IPS DF 6.9 (cell line): ENCODE measurements around the gene MRPL53.
"Not testable (repeated sequence)": the region's sequence is repeated elsewhere in the genome, so short reads cannot be mapped to it uniquely, and the experiment has no call there.

ENCODE experiments used
- DNase-seq: peaks from one replicate; pipeline ENCODE4 v3.0.0-alpha.2; 2013; ENCODE audit warnings: low read depth, low spot score
- H3K27ac ChIP-seq: one replicate; pipeline ENCODE4 v1.5.1; 2013; ENCODE audit warnings: low read length, control low read depth
- H3K27me3 ChIP-seq: 2 replicates; pipeline ENCODE4 v1.6.1; 2013; ENCODE audit warnings: mild to moderate bottlenecking, low read length; ENCODE audit not compliant: control insufficient read depth, insufficient read depth
- H3K36me3 ChIP-seq: 2 replicates; pipeline ENCODE4 v1.6.1; 2013; ENCODE audit warnings: low read length; ENCODE audit not compliant: control insufficient read depth, insufficient read depth
- H3K4me1 ChIP-seq: 2 replicates; pipeline ENCODE4 v1.6.1; 2013; ENCODE audit warnings: low read length; ENCODE audit not compliant: control insufficient read depth, insufficient read depth
- H3K4me3 ChIP-seq: 2 replicates; pipeline ENCODE4 v1.5.1; 2013; ENCODE audit warnings: mild to moderate bottlenecking, low read length
- H3K9me3 ChIP-seq: 2 replicates; pipeline ENCODE4 v1.6.1; 2013; ENCODE audit warnings: low read length, inconsistent platforms; ENCODE audit not compliant: control insufficient read depth, insufficient read depth
- WGBS: extraction: QIAGEN DNeasy Blood & Tissue Kit; methylation state at CpG from one replicate; pipeline ENCODE4 v1.1.7; 2013; ENCODE audit warnings: mixed read lengths, missing lambda C conversion rate; ENCODE audit not compliant: insufficient read length, insufficient coverage; 5-methylcytosine and 5-hydroxymethylcytosine counted together

Gene MRPL53

DNA sequence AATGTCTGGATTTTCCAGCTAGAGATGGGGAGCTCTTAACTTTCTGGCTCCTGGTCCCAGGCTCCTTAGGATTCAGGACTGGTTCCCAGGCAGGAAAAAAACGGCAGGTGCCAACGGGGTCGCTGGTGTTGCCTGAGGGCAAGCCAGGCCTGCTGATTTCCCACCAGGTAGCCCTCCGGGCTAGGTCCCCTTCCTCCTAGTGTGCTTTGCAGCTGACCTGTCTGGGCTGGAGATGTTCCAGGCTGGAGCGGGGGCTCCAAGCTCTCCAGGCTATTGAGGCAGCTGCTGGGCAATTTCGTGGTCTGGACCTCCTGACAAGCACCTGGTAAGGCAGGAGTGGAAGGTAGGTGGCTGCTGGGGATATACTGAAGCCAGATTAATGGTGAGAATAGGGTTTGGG, 2.0 kb upstream of the MRPL53 start:
- Histone ChIP-seq H3K4me1 (no peaks in the 10 kb centered on the region), H3K4me3 (no peak overlapping the region), H3K27ac (no peak overlapping the region), H3K36me3 (peaks cover 5% of the 10 kb centered on the region; the same call in 1 of the 2 replicates), H3K9me3 (no peaks in the 10 kb centered on the region), H3K27me3 (no peaks in the 10 kb centered on the region)
- DNase-seq = no peak
- no CpG with 5 or more reads among the region's 6 CpGs for WGBS

DNA sequence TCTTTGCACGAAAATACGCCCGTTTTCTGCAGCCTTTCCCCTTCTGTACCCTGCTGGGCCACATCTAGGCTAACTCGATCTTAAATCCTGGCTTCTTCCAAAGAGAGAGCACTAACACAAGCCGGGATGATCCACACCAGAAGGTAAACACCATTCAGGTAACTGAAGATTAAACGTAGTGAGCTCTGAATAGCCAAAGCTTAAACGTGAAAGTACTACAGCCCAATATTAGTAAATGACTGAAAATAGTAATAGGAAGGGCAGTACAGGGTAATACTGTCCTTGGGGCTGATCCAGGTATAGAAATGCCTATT, 422 bp upstream of the MRPL53 start:
- no peak for DNase-seq
- Histone ChIP-seq H3K9me3 (no peaks in the 10 kb centered on the region), H3K36me3 (peaks cover 5% of the 10 kb centered on the region; the same call in 1 of the 2 replicates), H3K4me1 (no peaks in the 10 kb centered on the region), H3K27me3 (no peaks in the 10 kb centered on the region), H3K4me3 (peak overlapping the region; percentile 51; the same call in 1 of the 2 replicates), H3K27ac (no peak overlapping the region)
- no CpG with 5 or more reads among the region's 7 CpGs for WGBS

DNA sequence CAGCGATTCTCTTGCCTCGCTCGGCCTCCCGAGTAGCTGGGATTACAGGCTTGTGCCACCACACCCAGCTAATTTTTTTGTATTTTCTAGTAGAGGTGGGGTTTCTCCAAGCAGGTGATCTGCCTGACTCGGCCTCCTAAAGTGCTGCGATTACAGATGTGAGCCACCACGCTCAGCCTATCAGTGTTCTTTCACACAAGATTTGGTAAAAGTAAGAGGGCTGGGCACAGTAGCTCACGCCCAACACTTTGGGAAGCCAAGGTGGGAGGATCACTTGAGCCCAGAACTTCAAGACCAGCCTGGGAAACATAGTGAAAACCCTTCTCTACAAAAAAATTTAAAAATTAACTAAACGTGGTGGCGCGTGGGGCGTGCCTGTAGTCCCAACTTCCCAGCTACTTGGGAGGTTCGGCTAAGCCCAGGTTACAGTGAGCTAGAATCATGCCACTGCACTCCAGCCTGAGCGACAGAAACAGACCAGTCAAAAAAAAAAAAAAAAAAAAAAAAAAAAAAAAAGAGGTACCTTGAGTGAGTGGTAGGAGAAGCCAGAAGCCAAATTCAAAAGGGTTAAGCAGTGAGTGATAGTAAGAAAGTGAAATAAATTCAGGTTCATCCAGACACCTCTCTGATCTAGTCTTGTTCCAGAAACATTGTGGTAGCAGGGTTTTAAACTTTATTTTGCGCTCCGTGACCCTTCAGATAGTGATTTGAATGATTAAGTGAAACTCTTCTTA, 981 bp downstream of the MRPL53 start:
- Histone ChIP-seq H3K4me3 (peak overlapping the region; percentile 51; the same call in 1 of the 2 replicates), H3K4me1 (no peaks in the 10 kb centered on the region), H3K27ac (no peak overlapping the region), H3K36me3 (peaks cover 5% of the 10 kb centered on the region; the same call in 1 of the 2 replicates), H3K9me3 (no peaks in the 10 kb centered on the region), H3K27me3 (no peaks in the 10 kb centered on the region)
- WGBS = no CpG with 5 or more reads among the region's 16 CpGs
- DNase-seq = no peak

DNA sequence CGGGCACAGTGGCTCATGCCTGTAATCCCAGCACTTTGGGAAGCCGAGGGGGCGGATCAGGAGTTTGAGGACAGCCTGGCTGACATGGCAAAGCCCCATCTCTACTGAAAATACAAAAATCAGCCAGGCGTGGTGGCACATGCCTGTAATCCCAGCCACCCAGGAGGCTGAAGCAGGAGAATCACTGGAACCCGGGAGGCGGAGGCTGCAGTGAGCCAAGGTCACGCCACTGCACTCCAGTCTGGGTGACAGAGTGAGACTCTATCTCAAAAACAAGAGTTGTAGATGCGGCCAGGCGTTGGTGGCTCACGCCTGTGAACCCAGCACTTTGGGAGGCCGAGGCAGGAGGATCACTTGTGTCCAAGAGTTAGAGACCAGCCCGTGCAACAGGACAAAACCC, 1.7 kb downstream of the MRPL53 start:
- not testable (repeated sequence) for H3K36me3 ChIP-seq, H3K9me3 ChIP-seq, H3K27me3 ChIP-seq, H3K27ac ChIP-seq, DNase-seq, H3K4me1 ChIP-seq, H3K4me3 ChIP-seq
- WGBS = no CpG with 5 or more reads among the region's 12 CpGs

DNA sequence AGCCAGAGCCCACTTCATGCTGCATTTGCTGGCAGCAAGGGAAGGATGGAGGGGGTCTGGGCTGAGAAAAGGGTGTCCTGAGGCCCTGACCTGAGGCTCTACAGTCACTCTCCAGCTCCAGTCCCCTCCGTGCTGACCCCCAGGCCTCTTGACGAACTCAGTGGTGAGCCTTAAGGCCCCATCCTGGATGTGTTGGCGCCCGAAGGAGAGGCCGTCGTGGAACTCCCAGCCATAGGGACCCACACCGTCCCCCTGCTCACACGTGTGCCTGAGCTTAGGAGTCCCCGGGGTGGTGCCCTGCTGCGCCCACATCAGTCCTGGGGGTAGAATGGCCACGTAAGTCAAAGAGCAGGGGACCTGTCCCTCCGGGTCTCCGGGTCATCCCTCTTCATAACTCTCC, 8.1 kb downstream of the MRPL53 start:
- WGBS = no CpG with 5 or more reads among the region's 13 CpGs
- peaks cover 8% of the 10 kb centered on the region for H3K36me3 ChIP-seq
- H3K9me3 ChIP-seq = no peaks in the 10 kb centered on the region
- H3K27ac ChIP-seq = no peak overlapping the region
- H3K4me3 ChIP-seq = peak overlapping the region; percentile 95; the same call in 1 of the 2 replicates
- H3K4me1 ChIP-seq = 0 out of 2 replicates have a peak, but pooled peaks cover 2% of the 10 kb centered on the region
- no peak for DNase-seq
- no peaks in the 10 kb centered on the region for H3K27me3 ChIP-seq

DNA sequence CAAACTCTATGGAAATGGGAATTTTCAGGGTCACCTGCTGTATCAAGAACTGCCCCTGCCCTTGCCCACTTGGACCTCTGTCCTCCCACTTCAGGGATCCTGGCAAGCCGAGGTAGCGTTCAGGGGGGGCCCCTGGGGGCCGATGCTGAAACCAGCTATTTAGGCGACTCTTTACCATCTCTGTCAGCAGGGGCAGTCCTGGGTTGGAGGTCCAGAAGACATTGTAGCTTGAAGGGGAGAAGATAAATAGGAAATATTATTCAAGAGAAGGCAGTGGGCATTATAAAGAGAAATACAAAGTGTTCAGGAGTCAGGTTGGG, 9.7 kb downstream of the MRPL53 start:
- Histone ChIP-seq H3K4me1 (0 out of 2 replicates have a peak, but pooled peaks cover 2% of the 10 kb centered on the region), H3K4me3 (no peak overlapping the region), H3K27me3 (no peaks in the 10 kb centered on the region), H3K27ac (no peak overlapping the region), H3K9me3 (no peaks in the 10 kb centered on the region), H3K36me3 (peaks cover 8% of the 10 kb centered on the region)
- no CpG with 5 or more reads among the region's 4 CpGs for WGBS
- no peak for DNase-seq

DNA sequence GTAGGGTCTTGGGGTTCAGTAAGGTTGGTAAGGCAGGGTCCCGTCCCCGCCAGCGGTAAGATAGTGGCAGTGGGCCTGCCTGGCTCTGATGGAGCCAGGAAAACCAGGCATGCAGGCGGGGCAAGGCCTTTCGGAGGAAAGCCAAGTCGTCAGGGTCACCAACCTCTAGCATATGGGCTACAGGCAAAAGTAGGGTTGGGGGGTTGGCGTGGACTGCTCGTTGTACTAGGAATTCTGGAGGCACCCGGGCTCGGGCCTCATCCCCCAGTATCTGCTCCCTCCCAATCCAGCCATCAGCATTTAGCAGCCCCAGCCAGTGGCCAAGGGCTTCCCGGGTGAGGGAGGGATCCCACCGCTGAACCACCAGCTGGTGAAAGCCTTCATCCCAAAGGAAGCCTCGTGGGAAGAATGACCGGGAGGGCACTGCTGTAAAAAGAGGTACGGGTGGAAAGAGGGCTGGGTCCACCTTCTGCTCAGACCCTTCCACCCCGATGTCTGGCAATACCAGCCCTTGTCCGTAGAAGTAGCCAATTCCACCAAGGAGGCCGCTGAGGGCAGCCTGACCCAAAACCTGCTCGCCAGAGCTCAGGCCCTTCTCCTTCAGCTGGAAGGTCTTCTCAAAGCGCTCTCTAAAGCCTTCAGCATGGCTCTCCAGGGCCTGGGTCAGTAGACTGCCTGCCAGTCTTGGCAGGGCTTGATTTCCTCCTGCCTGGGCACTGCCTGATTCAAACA, 10.3 kb downstream of the MRPL53 start:
- Histone ChIP-seq H3K36me3 (peaks cover 8% of the 10 kb centered on the region), H3K27me3 (no peaks in the 10 kb centered on the region), H3K4me1 (0 out of 2 replicates have a peak, but pooled peaks cover 2% of the 10 kb centered on the region), H3K4me3 (no peak overlapping the region), H3K27ac (no peak overlapping the region), H3K9me3 (no peaks in the 10 kb centered on the region)
- DNase-seq = no peak
- WGBS = no CpG with 5 or more reads among the region's 20 CpGs

DNA sequence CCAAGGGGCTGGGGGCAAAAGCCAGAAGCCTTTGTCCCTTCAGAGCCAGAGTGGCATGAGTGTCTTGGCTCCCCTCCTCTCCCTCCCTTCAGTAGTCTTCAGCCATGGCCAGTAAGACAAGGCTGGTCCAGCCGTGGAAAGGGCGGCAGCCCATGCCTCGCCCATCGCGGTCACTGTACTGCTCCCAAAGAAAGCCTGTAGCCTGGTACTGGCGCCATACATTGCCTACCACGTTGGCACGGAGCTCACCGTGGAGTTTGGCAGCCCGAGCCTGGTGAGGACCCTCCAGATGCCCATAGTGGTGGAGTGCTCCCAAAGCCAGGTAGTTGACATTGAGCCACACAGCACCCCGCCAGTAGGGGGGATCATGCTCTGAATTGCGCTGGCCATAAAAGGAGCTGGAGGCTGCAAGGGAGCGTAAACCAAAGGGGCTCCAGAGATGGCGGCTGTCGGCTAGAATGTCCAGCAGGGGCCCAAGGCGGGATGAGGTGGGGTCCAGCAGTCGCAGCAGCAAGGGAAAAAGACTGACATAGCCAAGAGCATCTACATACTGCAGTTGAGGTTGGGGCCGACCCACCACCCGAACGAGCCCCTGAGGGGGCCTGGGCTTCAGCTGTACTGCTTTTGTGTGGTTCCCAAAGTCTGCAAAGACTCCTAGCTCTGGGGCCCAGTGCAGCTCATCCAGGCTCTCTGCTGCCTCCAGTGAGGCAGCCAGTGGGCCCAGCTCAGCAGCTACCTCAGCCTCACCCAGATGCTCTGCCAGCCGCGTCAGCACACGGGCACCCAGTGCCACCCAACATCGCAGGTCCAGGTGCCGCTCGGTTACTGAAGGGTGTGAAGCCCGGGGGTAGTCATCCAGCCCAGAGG, 11.1 kb downstream of the MRPL53 start:
- peaks cover 8% of the 10 kb centered on the region for H3K36me3 ChIP-seq

DNA sequence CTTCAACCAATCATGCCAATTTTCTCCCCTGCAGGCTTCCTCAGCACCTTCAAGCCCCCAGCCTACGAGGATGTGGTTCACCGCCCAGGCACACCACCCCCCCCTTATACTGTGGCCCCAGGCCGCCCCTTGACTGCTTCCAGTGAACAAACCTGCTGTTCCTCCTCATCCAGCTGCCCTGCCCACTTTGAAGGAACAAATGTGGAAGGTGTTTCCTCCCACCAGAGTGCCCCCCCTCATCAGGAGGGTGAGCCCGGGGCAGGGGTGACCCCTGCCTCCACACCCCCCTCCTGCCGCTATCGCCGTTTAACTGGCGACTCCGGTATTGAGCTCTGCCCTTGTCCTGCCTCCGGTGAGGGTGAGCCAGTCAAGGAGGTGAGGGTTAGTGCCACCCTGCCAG, 12.3 kb downstream of the MRPL53 start:
- DNase-seq, H3K4me3 ChIP-seq, H3K27me3 ChIP-seq, H3K4me1 ChIP-seq, H3K27ac ChIP-seq, H3K9me3 ChIP-seq, H3K36me3 ChIP-seq: not testable (repeated sequence)
- WGBS = no CpG with 5 or more reads among the region's 10 CpGs

More for the DNA sequence above, 11.1 kb downstream of the MRPL53 start:
- WGBS = no CpG with 5 or more reads among the region's 27 CpGs
- H3K4me1 ChIP-seq = 0 out of 2 replicates have a peak, but pooled peaks cover 2% of the 10 kb centered on the region
- no peak overlapping the region for H3K27ac ChIP-seq
- DNase-seq = no peak
- no peak overlapping the region for H3K4me3 ChIP-seq
- no peaks in the 10 kb centered on the region for H3K27me3 ChIP-seq
- no peaks in the 10 kb centered on the region for H3K9me3 ChIP-seq

DNA sequence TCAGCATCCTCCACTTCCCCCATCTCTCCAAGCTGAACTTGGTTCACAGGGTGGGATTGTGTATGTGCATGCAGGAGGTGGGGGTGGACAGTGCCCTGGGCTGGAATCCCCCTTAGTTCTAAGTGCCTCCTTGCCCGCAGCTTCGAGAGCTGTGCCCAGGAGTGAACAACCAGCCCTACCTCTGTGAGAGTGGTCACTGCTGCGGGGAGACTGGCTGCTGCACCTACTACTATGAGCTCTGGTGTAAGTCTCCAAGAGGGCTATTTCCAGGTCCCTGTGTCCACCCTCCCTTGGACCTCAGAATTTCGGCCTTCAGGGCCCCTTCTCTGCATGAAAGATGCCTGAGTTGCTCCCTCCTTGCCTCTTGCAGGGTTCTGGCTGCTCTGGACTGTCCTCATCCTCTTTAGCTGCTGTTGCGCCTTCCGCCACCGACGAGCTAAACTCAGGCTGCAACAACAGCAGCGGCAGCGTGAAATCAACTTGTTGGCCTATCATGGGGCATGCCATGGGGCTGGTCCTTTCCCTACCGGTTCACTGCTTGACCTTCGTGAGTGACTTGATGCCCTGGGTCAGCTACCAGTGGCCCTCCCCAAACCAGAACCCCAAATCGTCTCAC, 12.9 kb downstream of the MRPL53 start:
- 100% methylated on average over 1 of the region's 13 CpGs for WGBS
- not testable (repeated sequence) for H3K36me3 ChIP-seq, H3K4me3 ChIP-seq, H3K27ac ChIP-seq, H3K9me3 ChIP-seq, H3K27me3 ChIP-seq, DNase-seq, H3K4me1 ChIP-seq
